HG03108 (cell line): ENCODE results near the gene CHST12.
"Not testable (repeated sequence)": the region's sequence is repeated elsewhere in the genome, so short reads cannot be mapped to it uniquely, and the experiment has no call there.

ENCODE experiments used
- ATAC-seq: cut with Tn5 transposase; IDR thresholded peaks from one replicate; pipeline ENCODE4 v1.9.1; 2021; ENCODE audit warnings: moderate library complexity; ENCODE audit not compliant: unreplicated experiment

CHST12 gene

DNA sequence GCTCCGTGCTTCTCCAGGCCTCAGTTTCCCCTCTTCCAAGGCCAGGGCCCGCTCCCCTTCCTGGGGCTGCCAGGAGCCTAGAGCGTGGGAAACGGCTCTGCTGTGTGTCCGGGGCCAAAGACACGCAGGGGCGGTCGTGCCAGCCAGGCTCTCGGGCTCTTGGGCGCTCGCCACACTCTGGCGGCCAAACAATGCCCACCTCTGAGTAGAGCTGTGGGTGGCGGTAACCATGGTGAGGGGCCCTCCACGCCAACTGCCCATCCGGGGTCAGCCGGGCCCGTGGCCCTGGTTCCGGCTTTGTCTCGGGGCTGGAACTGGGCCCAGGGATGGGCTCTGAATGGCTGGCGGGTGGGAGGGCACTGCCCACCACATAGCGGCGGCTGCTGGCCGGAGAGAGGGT lies 56.8 kb downstream of the CHST12 start:
- no peak for ATAC-seq

GRCh38 chr7:2460641-2461040 lies 57.2 kb downstream of the CHST12 start:
- no peak for ATAC-seq

DNA sequence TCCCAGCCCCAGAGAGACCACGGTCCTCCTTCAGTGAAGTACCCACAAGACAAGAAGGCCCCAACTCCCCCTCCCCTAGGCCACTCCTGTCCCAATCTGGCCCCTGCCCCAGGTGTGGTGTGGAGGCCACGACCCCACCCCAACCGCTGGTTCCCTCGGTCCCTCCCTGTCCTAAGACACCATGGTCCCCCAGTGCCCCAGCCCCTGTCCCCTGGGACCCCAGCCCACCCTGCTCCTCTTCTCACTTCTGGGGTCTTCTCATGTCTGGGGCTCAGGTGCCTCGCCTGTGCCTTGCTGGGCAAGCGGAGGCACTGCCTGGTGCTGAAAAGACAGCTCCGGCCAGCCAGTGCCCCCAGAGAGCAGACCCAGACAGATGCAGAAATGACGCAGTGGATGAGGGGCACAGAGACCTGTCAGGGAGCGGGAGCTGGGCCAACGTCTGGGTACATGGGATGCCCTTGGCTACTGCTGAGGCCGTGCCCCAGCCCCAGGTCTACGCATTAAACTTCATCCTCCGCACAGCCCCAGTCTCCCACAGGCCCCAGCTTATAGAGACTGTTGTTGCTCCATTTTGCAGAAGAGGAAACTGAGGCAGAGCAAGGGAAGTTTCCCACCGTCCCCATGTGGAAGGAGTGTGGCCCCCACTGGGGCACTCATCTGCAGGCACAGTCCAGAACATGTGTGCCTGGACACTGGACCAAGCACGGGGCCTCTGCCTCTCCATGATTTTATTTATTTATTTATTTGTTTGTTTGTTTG lies 58.0 kb downstream of the CHST12 start:
- ATAC-seq = no peak

GRCh38 chr7:2462731-2463130 lies 59.3 kb downstream of the CHST12 start:
- no peak for ATAC-seq

GRCh38 chr7:2465928-2466327 lies 62.5 kb downstream of the CHST12 start:
- no peak for ATAC-seq

GRCh38 chr7:2466675-2467074 lies 63.3 kb downstream of the CHST12 start:
- no peak for ATAC-seq

- no peak for ATAC-seq
Measured at GRCh38 chr7:2468227-2468626, 64.8 kb downstream of the CHST12 start.

GRCh38 chr7:2469460-2470203 lies 66.2 kb downstream of the CHST12 start:
- ATAC-seq = not testable (repeated sequence)

- no peak for ATAC-seq
Measured at GRCh38 chr7:2470204-2471021, 67.0 kb downstream of the CHST12 start.

GRCh38 chr7:2471022-2471329 lies 67.6 kb downstream of the CHST12 start:
- ATAC-seq = no peak

DNA sequence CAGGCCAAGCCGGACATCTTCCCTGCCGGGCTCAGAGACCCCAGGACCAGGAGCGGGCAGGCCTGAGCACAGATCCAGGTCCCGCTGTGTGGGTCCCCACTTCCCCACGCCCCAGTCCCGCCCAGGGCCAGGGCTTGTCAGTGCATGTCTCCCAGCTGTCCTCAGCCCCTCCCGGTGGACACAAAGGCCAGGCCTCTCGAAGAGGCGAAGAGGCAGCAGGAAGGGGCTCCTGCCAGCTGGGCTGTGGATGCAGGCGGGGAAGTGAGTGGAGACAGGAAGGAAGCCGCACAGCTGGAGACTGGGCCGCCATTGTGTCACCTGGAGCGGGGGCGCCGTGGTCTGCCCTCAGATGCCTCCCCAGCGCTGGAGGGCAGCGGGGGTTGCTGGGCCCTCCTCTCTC lies 68.0 kb downstream of the CHST12 start:
- no peak for ATAC-seq

GRCh38 chr7:2472739-2473138 lies 69.3 kb downstream of the CHST12 start:
- ATAC-seq = no peak

- no peak for ATAC-seq
Measured at GRCh38 chr7:2473496-2474180, 70.2 kb downstream of the CHST12 start.

DNA sequence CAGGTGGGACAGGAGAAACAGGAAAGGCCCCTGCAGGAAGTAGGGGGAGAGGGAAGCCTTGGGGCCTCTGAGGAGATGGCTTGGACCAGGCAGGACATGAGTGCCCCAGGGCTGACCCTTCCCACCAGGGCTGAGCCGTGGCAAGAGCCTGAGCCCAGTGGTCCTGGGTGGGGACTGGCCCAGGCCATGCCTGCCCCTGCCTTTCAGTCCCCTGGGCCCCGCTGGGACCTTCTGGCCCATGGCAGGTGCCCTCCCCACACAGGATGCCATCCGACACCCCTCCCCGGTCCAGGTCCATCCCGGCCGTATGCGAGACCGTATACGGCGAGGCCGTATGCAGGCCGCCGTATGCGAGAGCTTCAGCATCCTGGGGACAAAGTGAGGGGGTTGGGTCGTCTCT lies 70.8 kb downstream of the CHST12 start:
- no peak for ATAC-seq

- no peak for ATAC-seq
Measured at GRCh38 chr7:2474813-2475677, 71.6 kb downstream of the CHST12 start.

- no peak for ATAC-seq
Measured at GRCh38 chr7:2475678-2476015, 72.2 kb downstream of the CHST12 start.

DNA sequence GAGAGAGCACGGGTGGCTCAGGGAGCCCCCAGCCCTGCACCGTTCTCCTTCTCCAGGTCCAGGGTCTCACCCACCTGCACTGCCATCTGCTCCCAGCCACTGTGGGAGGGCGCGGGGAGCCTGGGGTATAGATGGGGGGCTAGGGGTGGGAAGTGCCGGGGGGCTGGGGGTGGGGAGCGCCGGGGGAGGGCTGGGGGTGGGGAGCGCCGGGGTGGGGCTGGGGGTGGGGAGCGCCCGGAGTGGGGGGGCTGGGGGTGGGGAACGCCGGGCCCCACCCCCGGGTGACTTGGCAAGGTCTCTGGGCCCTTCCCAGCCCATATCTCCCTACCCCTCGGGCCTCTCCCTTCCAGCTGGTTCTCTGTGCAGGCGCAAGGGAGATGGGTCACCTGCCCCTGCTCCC lies 72.9 kb downstream of the CHST12 start, which contains the start of gene GRIFIN:
TSS of gene GRIFIN (minus strand) at position 101 of the 400 bp plus-strand sequence. CDS start at position 86, 15 bp downstream.
- ATAC-seq = no peak

- no peak for ATAC-seq
Measured at GRCh38 chr7:2476776-2477446, 73.5 kb downstream of the CHST12 start.
